ENCODE measurements around the gene KMT2C. TPM values are rescaled to one million over a fixed set of nuclear protein-coding genes. Genes with fewer than 3 reads are reported as not detected.
"Not testable (repeated sequence)": the region's sequence is repeated elsewhere in the genome, so short reads cannot be mapped to it uniquely, and the experiment has no call there.

KMT2C gene
- total RNA-seq, 1 donor from 2014 or later: 68.6 TPM

GRCh38 chr7:152442330-152442835, 6.6 kb upstream of the KMT2C start:
- intact Hi-C loops (cut with micrococcal nuclease): no loop called here

- intact Hi-C loops (cut with micrococcal nuclease): not testable (repeated sequence)
These were observed 6.0 kb upstream of the KMT2C start for GRCh38 chr7:152441810-152442209.

DNA sequence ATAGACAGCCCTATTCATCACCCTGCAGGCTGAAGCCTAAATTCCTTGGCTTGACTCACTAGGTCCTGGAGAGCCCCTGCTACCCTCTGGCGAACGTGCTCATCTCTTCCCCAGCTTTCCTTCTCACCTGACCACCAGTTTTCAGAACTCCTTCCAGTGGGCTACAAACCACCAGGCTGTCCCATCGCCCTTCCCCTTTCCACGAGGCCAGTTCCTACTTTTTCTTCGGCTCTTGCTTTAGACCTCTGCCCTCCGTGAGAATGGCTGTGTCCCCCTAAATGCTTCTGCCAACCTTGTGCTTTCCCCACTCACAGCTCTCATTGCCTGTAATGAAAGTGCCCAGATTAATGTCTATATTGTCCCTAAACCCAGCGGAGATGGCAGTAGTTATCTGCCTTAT, 5.4 kb upstream of the KMT2C start:
- intact Hi-C loops (cut with micrococcal nuclease): not testable (repeated sequence)

- intact Hi-C loops (cut with micrococcal nuclease): loop anchor here (5.0 to 10.0 kb wide), 2 partner anchors 293 to 806 kb away; no protein-coding TSS in a partner anchor
These were observed 2.2 kb upstream of the KMT2C start for GRCh38 chr7:152438017-152438416.

DNA sequence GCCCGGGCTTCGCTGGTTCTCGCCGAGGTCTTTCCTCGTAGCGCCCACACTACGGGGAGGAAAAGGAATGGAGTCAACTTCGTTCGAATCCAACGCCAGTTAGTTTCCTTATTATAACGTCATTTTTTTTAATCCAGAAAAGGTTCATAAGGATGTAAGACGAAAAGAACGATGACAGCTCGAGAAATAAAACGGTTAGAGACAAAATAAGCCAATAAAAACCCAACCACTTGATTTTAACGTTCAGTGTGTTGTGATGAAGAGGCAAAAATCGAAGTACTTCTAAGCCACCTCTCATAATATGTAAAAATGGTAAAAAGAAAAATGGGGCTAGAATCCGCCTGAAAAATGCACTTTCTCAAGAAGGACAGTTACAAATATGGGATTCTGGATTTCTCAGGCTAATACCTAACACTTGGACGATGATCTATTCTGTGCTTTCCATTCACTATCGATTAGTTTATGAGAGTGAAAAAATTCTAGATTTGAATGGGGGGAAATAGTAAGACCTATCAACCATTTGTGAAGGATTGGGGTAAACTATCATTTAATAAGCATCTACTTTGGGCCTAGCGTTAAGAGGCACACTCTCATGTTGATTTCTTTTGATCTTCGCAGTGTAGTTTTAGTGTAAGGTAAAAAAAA, 1.2 kb upstream of the KMT2C start:
- intact Hi-C loops (cut with micrococcal nuclease): loop anchor here (1.0 to 10.0 kb wide), 5 partner anchors 26 to 805 kb away; no protein-coding TSS in a partner anchor

GRCh38 chr7:152436111-152436930, 518 bp upstream of the KMT2C start:
- intact Hi-C loops (cut with micrococcal nuclease): loop anchor here (1.0 to 10.0 kb wide), 4 partner anchors 27 to 804 kb away; no protein-coding TSS in a partner anchor

DNA sequence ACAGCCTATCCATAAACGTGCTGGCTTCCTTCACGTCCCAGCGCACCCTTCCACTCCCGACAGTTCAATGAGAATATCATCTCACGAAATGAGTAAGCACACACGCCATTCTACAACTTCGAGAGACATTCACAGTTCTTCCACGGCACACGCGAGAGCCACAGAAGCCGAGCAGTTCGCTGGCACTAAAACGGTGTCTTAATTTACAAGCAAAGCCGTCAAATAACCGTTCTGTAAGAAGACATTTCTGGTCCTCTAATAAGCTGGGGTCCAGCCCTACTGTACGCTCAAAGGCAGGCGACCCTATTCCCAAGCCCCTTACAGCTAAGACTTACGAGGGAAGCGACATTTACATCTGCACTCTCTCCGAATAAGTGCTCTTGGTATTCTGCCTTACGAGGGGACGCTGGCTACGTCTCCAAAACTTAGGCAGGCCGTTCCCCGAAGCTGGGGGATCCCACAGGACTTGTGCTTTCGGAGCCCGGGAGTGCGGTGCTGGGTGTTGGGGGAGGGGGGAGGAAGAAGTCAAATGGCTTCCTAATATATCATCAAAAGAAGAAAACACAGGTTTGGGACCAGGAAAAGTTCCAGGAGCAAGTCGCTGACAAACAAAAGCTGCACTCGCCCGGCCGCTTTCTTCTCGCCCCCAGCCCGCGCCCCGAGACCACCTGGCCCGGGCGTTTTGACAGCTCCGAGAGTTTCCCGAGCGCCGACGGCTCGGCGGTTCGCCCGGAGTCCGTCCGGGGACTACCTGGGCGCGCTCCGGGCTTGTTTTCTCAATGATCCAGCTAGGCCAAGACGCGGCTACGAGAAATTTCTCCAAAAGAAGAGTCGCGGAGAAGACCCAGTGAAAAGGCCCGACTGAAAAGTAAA, 1.1 kb downstream of the KMT2C start:
- intact Hi-C loops (cut with micrococcal nuclease): loop anchor here (1.0 to 10.0 kb wide), 4 partner anchors 242 to 802 kb away; partner anchors contain the start of genes ACTR3B and XRCC2

DNA sequence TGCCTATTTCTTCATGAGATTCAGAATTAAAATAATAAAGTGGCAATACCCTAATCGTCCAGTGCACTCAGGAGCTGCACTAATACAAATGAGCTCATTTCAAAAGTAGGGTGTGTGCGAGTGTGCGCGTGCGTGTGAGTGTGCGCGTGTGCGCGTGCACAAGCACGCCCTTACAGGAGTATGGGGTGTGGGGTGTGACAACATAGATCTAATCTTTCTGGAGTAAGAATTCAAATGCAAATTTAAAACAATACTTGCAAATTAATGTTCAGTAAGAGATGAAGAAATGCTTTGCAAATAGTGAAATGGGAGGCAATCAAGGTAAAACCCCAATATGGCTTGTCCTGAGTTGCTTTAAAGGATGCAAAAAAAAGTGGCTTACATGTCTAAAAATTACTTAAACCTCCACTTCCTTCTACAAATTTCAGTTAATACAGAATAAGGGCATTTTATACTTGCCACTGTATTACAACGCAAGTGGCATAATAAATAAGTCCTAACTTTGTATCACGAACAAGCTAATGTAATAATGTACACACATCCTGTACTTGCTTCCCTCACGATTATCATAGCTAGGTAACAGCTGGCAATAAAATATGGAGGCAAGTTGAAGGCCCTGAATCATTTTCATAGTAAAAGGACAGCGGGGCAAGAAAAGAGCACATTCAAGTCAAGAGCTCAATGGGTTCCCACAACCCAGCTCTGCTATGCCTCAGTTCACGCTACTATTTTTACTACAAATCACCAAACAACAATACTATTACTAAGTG, 1.9 kb downstream of the KMT2C start:
- intact Hi-C loops (cut with micrococcal nuclease): loop anchor here (1.0 to 10.0 kb wide), 3 partner anchors 242 to 325 kb away; partner anchors contain the start of genes ACTR3B and XRCC2

DNA sequence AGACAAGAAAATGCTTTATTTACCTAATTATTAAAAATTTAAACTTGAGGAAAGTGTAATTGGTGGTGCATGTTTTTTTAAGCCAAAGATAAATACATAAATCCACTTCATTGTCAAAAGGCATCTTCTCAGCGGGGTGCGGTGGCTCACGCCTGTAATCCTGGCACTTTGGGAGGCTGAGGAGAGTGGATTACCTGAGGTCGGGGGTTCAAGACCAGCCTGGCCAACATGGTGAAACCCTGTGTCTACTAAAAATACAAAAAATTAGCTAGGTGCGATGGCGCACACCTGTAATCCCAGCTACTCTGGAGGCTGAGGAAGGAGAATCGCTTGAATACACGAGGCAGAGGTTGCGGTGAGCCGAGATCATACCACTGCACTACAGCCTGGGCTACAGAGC, 3.1 kb downstream of the KMT2C start:
- intact Hi-C loops (cut with micrococcal nuclease): loop anchor here (10.0 kb wide), 1 partner anchor 288 kb away; no protein-coding TSS in a partner anchor

- intact Hi-C loops (cut with micrococcal nuclease): loop anchor here (10.0 kb wide), 1 partner anchor 286 kb away; no protein-coding TSS in a partner anchor
These were observed 4.9 kb downstream of the KMT2C start for GRCh38 chr7:152430854-152431253.

GRCh38 chr7:152430118-152430517, 5.7 kb downstream of the KMT2C start:
- intact Hi-C loops (cut with micrococcal nuclease): loop anchor here (10.0 kb wide), 1 partner anchor 285 kb away; no protein-coding TSS in a partner anchor

GRCh38 chr7:152424348-152425108, 11.3 kb downstream of the KMT2C start:
- intact Hi-C loops (cut with micrococcal nuclease): loop anchor here (5.0 kb wide), 1 partner anchor 38 kb away; no protein-coding TSS in a partner anchor

DNA sequence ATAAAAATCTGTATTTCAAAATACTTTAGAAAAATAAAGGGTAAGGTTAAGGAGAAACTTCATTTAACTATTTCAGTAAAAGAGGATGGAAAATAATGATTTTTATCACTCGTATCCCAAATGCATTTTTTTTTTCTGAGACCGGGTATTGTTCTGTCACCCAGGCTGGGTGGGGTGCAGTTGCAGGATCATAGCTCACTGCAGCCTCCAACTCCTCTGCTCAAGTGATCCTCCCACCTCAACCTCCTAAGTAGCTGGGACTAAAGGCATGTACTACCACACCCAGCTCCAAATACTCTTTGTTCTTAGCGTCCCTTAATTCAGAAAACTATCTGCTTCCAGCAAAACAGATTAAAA, 11.8 kb downstream of the KMT2C start:
- intact Hi-C loops (cut with micrococcal nuclease): no loop called here

GRCh38 chr7:152423171-152423570, 12.6 kb downstream of the KMT2C start:
- intact Hi-C loops (cut with micrococcal nuclease): not testable (repeated sequence)

GRCh38 chr7:152420950-152421349, 14.9 kb downstream of the KMT2C start:
- intact Hi-C loops (cut with micrococcal nuclease): not testable (repeated sequence)

GRCh38 chr7:152419473-152420429, 16.1 kb downstream of the KMT2C start:
- intact Hi-C loops (cut with micrococcal nuclease): no loop called here

DNA sequence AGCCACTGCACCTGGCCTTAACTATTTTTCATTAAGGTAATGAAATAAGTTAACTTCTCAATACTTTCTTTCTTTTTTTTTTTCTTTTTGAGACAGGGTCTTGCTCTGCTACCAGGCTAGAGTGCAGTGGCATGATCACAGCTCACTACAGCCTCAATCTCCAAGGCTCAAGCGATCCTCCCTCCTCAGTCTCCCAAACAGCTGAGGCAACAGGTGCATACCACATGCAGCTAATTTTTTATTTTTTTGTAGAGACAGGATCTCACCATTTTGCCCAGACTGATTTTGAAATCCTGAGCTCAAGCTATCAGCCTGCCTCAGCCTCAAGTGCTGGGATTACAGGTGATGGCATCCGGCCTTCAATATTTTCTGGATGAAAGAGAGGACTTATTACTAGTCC, 21.0 kb downstream of the KMT2C start:
- intact Hi-C loops (cut with micrococcal nuclease): no loop called here

DNA sequence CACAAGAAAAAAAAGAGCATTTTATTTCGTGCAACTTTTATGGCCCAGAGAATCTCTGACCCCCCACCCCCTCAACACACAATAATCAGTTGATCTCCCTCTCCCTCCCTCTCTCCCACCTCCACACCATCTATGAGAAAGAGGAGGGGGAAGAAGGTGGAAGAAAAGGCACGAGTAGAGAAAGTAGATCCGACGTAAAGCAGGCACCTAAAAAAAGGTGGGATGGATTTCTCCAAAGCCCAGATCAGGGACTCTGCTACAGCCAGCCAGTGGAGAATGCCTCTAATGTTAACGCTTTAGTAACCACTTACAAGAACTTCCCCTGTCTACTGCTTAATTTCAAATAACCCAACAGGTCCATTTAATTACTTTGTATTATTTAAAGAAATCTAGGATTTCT, 24.4 kb downstream of the KMT2C start:
- intact Hi-C loops (cut with micrococcal nuclease): no loop called here

Measured in T-helper 1 cell treated with Interleukin-12 subunit alpha and Interleukin-12 subunit beta and Interleukin-4 antibody, amounts not matched to agents 30 ng/mL and 1 ng/mL, for 36 hours (primary cell).